IPS-18a (cell line): ENCODE data around the gene TMA7.
"Not testable (repeated sequence)": the region's sequence is repeated elsewhere in the genome, so short reads cannot be mapped to it uniquely, and the experiment has no call there.

Source experiments
- H3K27ac ChIP-seq: one replicate; pipeline ENCODE4 v1.5.1; 2013; ENCODE audit warnings: low read length
- H3K27me3 ChIP-seq: one replicate; pipeline ENCODE4 v1.6.1; 2013; ENCODE audit warnings: mild to moderate bottlenecking, low read length; ENCODE audit not compliant: control insufficient read depth, insufficient read depth
- H3K36me3 ChIP-seq: one replicate; pipeline ENCODE4 v1.6.1; 2013; ENCODE audit warnings: low read depth, low read length; ENCODE audit not compliant: control insufficient read depth
- H3K4me1 ChIP-seq: one replicate; pipeline ENCODE4 v1.6.1; 2013; ENCODE audit warnings: low read depth, low read length; ENCODE audit not compliant: control insufficient read depth
- H3K4me3 ChIP-seq: one replicate; pipeline ENCODE4 v1.5.1; 2013; ENCODE audit warnings: low read length
- H3K9ac ChIP-seq: one replicate; pipeline ENCODE4 v1.6.1; 2013; ENCODE audit warnings: mild to moderate bottlenecking, low read length, moderate library complexity
- H3K9me3 ChIP-seq: one replicate; pipeline ENCODE4 v1.6.1; 2013; ENCODE audit warnings: low read depth, low read length; ENCODE audit not compliant: control insufficient read depth

Gene TMA7

DNA sequence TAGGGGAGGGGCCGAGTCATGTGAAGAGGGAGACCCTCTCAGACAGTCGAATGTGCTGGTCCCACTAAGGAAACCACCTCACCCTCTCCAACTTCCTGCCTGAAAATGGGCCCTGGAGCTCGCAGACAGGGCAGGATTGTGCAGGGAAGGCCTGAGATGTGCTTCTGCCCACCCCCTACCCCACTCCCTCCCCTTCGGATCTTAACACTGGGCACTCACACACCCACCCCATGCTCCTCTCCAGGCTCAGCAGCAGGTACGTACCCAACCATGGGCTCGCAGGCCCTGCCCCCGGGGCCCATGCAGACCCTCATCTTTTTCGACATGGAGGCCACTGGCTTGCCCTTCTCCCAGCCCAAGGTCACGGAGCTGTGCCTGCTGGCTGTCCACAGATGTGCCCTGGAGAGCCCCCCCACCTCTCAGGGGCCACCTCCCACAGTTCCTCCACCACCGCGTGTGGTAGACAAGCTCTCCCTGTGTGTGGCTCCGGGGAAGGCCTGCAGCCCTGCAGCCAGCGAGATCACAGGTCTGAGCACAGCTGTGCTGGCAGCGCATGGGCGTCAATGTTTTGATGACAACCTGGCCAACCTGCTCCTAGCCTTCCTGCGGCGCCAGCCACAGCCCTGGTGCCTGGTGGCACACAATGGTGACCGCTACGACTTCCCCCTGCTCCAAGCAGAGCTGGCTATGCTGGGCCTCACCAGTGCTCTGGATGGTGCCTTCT, 26.5 kb downstream of the TMA7 start:
- H3K4me3 ChIP-seq, result peak overlapping the region; percentile 24
- H3K9me3 ChIP-seq, result no peaks in the 10 kb centered on the region
- H3K27me3 ChIP-seq, result no peaks in the 10 kb centered on the region
- H3K36me3 ChIP-seq, result peaks cover 24% of the 10 kb centered on the region
- H3K9ac ChIP-seq, result peak overlapping the region; percentile 86
- peaks cover 17% of the 10 kb centered on the region for H3K4me1 ChIP-seq
- H3K27ac ChIP-seq, result peak overlapping the region; percentile 99

DNA sequence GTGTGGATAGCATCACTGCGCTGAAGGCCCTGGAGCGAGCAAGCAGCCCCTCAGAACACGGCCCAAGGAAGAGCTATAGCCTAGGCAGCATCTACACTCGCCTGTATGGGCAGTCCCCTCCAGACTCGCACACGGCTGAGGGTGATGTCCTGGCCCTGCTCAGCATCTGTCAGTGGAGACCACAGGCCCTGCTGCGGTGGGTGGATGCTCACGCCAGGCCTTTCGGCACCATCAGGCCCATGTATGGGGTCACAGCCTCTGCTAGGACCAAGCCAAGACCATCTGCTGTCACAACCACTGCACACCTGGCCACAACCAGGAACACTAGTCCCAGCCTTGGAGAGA, 27.0 kb downstream of the TMA7 start:
- H3K4me1 ChIP-seq, result peaks cover 17% of the 10 kb centered on the region
- H3K36me3 ChIP-seq, result peaks cover 24% of the 10 kb centered on the region
- H3K9ac ChIP-seq, result no peak overlapping the region
- H3K27me3 ChIP-seq, result no peaks in the 10 kb centered on the region
- no peaks in the 10 kb centered on the region for H3K9me3 ChIP-seq
- H3K4me3 ChIP-seq, result no peak overlapping the region
- no peak overlapping the region for H3K27ac ChIP-seq

DNA sequence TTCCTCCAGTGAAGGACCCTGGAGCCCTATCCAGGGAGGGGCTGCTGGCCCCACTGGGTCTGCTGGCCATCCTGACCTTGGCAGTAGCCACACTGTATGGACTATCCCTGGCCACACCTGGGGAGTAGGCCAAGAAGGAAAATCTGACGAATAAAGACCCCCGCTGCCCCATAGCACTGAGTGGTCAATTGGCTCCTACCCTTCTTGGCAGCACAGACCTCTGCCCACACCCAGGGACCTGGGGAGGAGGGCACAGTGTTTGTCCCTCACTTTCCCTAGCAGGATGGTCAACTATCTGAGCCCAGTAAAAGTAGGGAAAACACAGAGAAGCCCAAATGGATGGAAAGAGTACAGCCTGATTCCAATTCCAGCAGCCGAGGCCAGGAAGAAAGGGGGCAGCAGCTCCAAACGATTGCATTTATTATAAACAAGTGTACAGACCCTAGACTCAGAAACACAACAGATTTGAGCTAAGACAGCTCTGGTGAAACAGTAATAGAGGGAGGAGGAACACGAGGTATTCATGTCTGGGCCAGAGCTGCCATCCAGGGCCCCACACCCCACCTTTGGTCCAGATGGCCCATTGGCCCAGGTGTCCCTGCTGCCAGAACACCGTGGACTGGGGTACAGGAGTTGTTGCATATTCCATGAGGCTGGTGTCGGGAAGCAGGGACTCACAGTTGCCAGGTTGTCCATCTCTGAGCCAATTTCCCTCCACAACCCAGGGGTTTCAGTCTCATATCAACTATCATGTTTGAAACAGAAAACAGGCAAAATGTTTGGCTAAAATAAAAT, 27.6 kb downstream of the TMA7 start:
- Histone ChIP-seq H3K4me3 (no peak overlapping the region), H3K36me3 (peaks cover 24% of the 10 kb centered on the region), H3K9ac (no peak overlapping the region)

DNA sequence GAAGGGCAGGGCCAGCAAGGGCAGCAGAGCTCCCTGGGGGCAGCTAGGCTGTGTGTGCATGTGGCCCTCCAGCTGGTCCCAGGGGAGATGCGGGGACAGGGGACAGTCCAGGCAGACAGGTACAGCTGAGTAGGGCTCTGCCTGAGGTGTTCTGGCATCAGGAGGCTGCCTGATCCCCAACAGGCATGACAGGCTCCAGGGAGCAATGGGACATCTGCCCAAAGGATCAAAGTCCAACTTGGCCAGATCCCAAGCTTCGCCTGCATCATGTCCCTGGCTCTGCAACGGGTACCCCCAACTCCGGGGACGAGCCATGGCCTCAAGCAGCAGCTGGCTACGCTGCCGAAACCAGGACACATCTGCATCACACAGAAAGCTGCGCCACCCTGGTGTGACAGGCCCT, 28.3 kb downstream of the TMA7 start:
- Histone ChIP-seq H3K9me3 (no peaks in the 10 kb centered on the region), H3K9ac (no peak overlapping the region), H3K4me1 (peaks cover 19% of the 10 kb centered on the region), H3K27me3 (no peaks in the 10 kb centered on the region), H3K27ac (no peak overlapping the region), H3K4me3 (no peak overlapping the region), H3K36me3 (peaks cover 24% of the 10 kb centered on the region)

More for the DNA sequence above, 27.6 kb downstream of the TMA7 start:
- Histone ChIP-seq H3K27me3 (no peaks in the 10 kb centered on the region), H3K4me1 (peaks cover 17% of the 10 kb centered on the region), H3K27ac (no peak overlapping the region), H3K9me3 (no peaks in the 10 kb centered on the region)

DNA sequence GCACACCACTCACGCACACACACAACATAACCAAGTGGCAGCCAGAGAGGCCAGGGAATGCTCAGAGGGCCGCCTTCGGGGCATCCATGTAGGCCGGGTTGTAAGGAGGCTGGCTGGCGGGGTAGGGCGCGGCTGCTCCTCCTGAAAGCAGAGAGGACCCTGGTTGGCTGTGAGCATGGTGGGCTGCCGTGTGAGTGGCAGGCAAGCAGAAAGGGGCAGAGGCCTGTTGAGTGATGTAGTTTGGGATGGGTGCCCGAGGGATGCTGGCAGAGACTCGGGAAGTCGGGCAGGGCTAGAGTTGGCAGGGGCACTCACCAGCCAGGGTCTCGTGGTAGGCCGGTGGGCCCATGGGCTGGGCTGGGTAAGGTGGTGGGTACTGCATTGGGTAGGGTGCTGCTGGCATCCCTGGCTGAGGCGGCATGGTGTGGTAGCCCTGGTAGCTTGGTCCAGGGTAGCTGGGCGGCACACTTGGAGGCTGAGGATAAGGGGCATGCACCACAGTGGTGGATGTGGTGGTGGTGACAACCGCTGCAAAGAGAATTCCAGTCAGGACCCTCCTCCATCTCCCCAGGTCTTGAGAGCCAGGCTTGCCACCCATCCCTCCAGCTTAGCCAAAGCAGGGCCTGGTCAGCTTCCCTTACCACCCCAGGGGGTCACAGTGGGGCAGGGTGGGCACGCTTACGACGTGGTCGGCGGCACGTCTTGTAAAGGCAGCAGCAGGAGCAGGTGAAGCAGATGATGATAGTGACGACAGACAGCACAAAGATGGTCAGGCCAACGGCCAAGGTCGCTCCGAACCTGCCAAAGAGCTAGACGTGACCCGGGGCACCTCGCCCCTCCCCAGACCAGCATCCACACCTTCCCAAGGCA, 29.2 kb downstream of the TMA7 start:
- H3K9ac ChIP-seq, result no peak overlapping the region
- no peaks in the 10 kb centered on the region for H3K9me3 ChIP-seq
- peaks cover 21% of the 10 kb centered on the region for H3K4me1 ChIP-seq
- peaks cover 24% of the 10 kb centered on the region for H3K36me3 ChIP-seq
- no peak overlapping the region for H3K27ac ChIP-seq
- H3K27me3 ChIP-seq, result no peaks in the 10 kb centered on the region
- no peak overlapping the region for H3K4me3 ChIP-seq

DNA sequence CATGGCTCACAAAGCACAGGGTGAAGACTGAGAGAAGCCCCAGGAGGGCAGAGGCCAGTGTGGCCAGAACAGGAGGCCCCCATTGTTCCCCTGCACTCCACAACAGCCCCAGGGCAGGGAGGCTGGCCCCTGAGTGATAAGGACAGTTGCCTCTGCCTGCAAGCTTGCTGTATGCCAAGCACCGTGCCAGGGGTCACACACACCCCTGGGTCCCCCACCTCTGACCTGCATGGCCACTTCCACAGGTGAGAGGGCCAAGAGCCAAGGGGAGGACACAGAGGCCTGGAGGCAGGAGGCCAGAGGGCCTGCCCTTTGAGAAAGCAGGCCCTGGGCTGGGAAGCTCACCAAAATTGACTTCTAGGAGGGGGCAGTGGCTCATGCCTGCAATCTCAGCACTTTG, 30.2 kb downstream of the TMA7 start:
- no peak overlapping the region for H3K27ac ChIP-seq
- H3K9ac ChIP-seq, result no peak overlapping the region
- no peaks in the 10 kb centered on the region for H3K27me3 ChIP-seq
- peaks cover 24% of the 10 kb centered on the region for H3K36me3 ChIP-seq
- peaks cover 24% of the 10 kb centered on the region for H3K4me1 ChIP-seq
- no peak overlapping the region for H3K4me3 ChIP-seq
- H3K9me3 ChIP-seq, result no peaks in the 10 kb centered on the region

DNA sequence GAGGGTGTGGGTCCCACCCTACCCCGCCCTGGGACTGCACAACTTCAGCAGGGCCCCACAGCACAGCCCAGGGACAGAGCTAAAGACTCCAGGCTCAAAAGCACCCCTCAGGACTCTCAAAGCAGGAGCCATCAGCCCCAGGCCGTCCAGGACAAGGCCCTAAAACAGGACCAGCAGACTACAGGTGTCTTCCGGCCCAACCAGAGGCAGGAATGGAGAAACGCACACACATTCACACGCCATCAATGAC, 32.5 kb downstream of the TMA7 start:
- H3K27me3 ChIP-seq, result no peaks in the 10 kb centered on the region
- H3K36me3 ChIP-seq, result peaks cover 23% of the 10 kb centered on the region
- peak overlapping the region; percentile 86 for H3K9ac ChIP-seq
- H3K9me3 ChIP-seq, result no peaks in the 10 kb centered on the region
- H3K4me3 ChIP-seq, result peak overlapping the region; percentile 70
- H3K4me1 ChIP-seq, result peaks cover 15% of the 10 kb centered on the region
- peak overlapping the region; percentile 83 for H3K27ac ChIP-seq

DNA sequence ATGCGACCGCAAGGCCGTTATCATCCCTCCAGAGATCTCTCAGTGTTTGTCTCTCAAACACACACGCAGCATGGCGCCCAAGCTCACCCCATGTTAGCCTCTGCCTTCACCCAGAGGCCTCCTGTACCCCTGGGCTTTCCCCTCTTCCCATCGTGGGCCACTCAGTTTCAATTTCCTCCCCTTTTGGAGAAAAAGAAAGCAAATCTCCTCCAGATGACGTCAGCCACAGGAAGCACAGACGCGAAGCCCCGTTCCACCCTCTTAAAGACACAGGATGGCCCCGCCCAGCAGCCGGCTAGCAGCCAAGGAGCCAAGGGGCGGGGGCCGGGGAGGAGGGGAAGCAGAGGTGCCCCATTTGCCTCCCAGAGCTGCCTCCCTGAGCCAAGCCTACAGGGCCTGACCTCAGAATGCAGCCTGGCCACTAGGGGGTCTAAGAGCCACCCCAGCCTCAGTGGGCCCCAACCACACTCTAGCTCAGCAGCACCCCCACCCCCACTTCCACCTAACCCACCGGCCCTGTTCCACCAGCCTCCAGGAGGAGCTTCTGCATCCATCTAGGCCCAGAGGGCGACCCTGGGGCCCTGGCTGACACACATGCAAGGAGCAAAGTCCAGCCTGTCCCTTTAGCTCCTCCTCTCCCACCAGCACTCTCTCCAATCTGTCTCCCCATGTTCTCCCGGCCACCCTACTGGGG, 33.0 kb downstream of the TMA7 start:
- peak overlapping the region; percentile 86 for H3K9ac ChIP-seq
- peaks cover 15% of the 10 kb centered on the region for H3K4me1 ChIP-seq
- peak overlapping the region; percentile 70 for H3K4me3 ChIP-seq

DNA sequence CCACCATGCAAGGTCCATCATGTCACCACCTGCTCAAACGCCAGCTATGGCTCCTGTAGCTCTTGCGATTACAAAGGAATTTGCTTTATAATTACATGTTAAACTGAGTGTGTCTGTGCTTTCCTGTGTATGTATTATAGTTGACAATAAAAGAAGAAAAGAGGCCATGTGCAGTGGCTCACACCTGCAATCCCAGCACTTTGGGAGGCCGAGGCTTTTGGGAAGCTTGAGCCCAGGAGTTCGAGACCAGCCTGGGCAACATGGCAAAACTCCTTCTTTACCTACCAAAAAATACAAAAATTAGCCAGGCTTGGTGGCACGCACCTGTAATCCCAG, 33.5 kb downstream of the TMA7 start:
- no peak overlapping the region for H3K4me3 ChIP-seq
- peak overlapping the region; percentile 86 for H3K9ac ChIP-seq
- peaks cover 14% of the 10 kb centered on the region for H3K36me3 ChIP-seq
- H3K4me1 ChIP-seq, result peaks cover 15% of the 10 kb centered on the region
- no peaks in the 10 kb centered on the region for H3K27me3 ChIP-seq
- no peaks in the 10 kb centered on the region for H3K9me3 ChIP-seq
- peak overlapping the region; percentile 1 for H3K27ac ChIP-seq

More for the DNA sequence above, 33.0 kb downstream of the TMA7 start:
- Histone ChIP-seq H3K36me3 (peaks cover 19% of the 10 kb centered on the region), H3K27ac (peak overlapping the region; percentile 83), H3K9me3 (no peaks in the 10 kb centered on the region), H3K27me3 (no peaks in the 10 kb centered on the region)

DNA sequence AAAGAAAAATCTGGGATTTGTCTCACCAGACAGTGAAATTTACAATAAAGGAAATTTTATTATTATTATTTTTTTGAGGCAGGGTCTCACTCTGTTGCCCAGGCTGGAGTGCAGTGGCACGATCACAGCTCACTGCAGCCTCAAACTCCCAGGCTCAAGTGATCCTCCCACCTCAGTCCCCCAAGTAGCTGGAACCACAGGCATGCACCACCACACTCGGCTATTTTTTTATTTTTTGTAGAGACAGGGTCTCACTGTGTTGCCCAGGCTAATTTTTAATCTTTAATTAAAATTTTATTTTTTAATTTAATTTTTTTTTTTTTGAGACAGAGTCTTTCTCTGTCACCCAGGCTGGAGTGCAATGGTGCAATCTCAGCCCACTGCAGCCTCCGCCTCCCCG, 34.0 kb downstream of the TMA7 start:
- H3K9me3 ChIP-seq, H3K27me3 ChIP-seq, H3K4me3 ChIP-seq, H3K9ac ChIP-seq, H3K27ac ChIP-seq: not testable (repeated sequence)
- peaks cover 15% of the 10 kb centered on the region for H3K4me1 ChIP-seq
- H3K36me3 ChIP-seq, result peaks cover 10% of the 10 kb centered on the region

DNA sequence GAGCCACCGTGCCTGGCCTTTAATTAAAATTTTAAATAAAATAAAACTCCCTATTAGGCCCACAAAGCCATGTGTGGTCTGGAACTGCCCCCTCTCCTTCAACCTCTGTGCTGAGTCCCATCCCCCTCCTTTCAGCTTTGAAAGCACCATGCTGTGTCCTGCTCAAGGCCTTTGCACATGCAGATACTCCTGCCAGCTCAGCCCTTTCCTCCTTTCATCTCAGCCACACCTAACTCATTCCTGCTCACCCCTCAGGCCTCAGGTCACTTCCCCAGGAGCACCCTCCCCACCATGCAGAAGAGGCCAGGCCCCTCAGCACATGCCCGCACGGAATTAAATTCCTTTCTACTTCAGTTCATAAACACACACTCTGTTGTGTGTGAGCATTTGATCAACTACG, 34.6 kb downstream of the TMA7 start:
- peaks cover 15% of the 10 kb centered on the region for H3K4me1 ChIP-seq
- no peaks in the 10 kb centered on the region for H3K27me3 ChIP-seq
- no peaks in the 10 kb centered on the region for H3K9me3 ChIP-seq
- H3K4me3 ChIP-seq, result peak overlapping the region; percentile 15
- H3K27ac ChIP-seq, result peak overlapping the region; percentile 40
- peaks cover 4% of the 10 kb centered on the region for H3K36me3 ChIP-seq
- H3K9ac ChIP-seq, result peak overlapping the region; percentile 13
